ENCODE results near the gene IL1F10. TPM values are rescaled to one million over a fixed set of nuclear protein-coding genes. Genes with fewer than 3 reads are reported as not detected.

The IL1F10 gene
- total and polyA plus RNA-seq, 2 of the 8 experiments (the other 6 are each of a cell fraction or from before 2014, with no cell fraction given) = not detected

DNA sequence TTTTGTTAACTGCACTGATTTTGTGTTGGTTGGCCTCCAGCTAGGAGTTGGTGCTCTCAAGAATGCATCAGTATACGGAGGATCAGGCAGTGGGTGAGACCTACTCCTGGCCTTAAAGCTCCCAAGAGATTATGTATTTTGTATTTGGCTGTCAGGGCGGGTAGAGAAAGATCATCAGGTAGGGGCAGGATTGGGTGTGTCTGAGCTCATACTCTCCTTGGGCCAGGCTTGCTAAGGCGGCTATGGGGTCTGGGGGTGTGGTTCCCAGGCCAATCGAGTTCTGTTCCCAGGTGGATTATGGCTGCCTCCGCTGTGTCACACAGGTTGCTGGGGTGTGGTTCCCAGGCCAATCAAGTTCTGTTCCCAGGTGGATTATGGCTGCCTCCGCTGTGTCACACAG is 30.8 kb downstream of the IL1F10 start (continued):
- TF ChIP-seq, protein P1, sequence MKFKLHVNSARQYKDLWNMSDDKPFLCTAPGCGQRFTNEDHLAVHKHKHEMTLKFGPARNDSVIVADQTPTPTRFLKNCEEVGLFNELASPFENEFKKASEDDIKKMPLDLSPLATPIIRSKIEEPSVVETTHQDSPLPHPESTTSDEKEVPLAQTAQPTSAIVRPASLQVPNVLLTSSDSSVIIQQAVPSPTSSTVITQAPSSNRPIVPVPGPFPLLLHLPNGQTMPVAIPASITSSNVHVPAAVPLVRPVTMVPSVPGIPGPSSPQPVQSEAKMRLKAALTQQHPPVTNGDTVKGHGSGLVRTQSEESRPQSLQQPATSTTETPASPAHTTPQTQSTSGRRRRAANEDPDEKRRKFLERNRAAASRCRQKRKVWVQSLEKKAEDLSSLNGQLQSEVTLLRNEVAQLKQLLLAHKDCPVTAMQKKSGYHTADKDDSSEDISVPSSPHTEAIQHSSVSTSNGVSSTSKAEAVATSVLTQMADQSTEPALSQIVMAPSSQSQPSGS (IDR thresholded peaks at IDR 0.05; ENCODE audit: low read length) = no peak
- TF ChIP-seq ASH2L (IDR thresholded peaks at IDR 0.05; ENCODE audit: low read length) = no peak
- TF ChIP-seq CTBP2 (IDR thresholded peaks at IDR 0.05; ENCODE audit: borderline replicate concordance, insufficient read depth, insufficient read length, low read length) = no peak
- TF ChIP-seq BRCA1 (IDR thresholded peaks at IDR 0.05; ENCODE audit: low read depth, low read length) = no peak
